Ovary (tissue), 3 donors: ENCODE results near the gene C19orf12.

Source experiments
- POLR2A ChIP-seq: fragments of 450-650 bp; IDR thresholded peaks from one replicate; pipeline ENCODE4 v1.6.1; 2017; ENCODE audit warnings: antibody characterized with exemption, mild to moderate bottlenecking, moderate library complexity
- TF ChIP-seq, protein P1 (sequence below), 3 donors: fragments of 450-650 bp in 2 of 3; fragments of 200-600 bp in 1 of 3; IDR thresholded peaks; one replicate each; pipeline versions ENCODE4 v1.5.1 to v1.8.0; 2016 to 2022; ENCODE audit warnings: antibody characterized with exemption in 3 of 3, mild to moderate bottlenecking in 1 of 3
- donor health status: DM: no; HTN: no; CAD: no.

DNA sequence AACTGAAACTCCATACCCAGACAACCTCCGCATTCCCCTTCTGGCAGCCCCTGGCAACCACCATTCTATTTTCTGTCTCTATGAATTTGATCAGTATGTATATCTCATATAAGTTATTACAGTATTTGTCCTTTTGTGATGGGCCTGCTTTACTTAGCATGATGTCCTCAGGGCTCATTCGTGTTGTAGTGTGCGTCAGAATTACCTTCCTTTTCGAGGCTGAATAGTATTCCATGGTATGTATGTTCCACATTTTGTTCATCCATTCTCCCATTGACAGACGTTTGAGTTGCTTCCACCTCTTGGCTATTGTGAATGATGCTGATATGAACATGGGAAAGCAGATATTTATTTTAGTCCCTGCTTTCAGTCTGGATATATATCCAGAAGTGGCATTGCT is 44.8 kb downstream of the C19orf12 start:
- TF ChIP-seq, protein P1, sequence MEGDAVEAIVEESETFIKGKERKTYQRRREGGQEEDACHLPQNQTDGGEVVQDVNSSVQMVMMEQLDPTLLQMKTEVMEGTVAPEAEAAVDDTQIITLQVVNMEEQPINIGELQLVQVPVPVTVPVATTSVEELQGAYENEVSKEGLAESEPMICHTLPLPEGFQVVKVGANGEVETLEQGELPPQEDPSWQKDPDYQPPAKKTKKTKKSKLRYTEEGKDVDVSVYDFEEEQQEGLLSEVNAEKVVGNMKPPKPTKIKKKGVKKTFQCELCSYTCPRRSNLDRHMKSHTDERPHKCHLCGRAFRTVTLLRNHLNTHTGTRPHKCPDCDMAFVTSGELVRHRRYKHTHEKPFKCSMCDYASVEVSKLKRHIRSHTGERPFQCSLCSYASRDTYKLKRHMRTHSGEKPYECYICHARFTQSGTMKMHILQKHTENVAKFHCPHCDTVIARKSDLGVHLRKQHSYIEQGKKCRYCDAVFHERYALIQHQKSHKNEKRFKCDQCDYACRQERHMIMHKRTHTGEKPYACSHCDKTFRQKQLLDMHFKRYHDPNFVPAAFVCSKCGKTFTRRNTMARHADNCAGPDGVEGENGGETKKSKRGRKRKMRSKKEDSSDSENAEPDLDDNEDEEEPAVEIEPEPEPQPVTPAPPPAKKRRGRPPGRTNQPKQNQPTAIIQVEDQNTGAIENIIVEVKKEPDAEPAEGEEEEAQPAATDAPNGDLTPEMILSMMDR (IDR thresholded peaks at IDR 0.05), result no peak
- no peak for TF ChIP-seq POLR2A
